Stromal cell of bone marrow (primary cell): ENCODE data around the gene DHH.

Experiments used
- DNase-seq: peaks from one replicate; pipeline ENCODE4 v3.0.0-alpha.2; 2012; ENCODE audit warnings: low read depth

The DHH gene

GRCh38 chr12:49050507-49051372, 43.9 kb downstream of the DHH start:
- DNase-seq, result no peak

GRCh38 chr12:49049566-49050224, 44.9 kb downstream of the DHH start:
- DNase-seq, result no peak

- DNase-seq, result no peak
Observed at GRCh38 chr12:49048953-49049352, 45.6 kb downstream of the DHH start.

- no peak for DNase-seq
Observed at GRCh38 chr12:49046129-49046895, 48.3 kb downstream of the DHH start.

GRCh38 chr12:49044660-49045059, 49.9 kb downstream of the DHH start:
- DNase-seq, result no peak

- no peak for DNase-seq
Observed at GRCh38 chr12:49043856-49044258, 50.7 kb downstream of the DHH start.

- DNase-seq, result no peak
Observed at GRCh38 chr12:49043241-49043640, 51.4 kb downstream of the DHH start.

GRCh38 chr12:49041881-49042484, 52.6 kb downstream of the DHH start:
- no peak for DNase-seq

- no peak for DNase-seq
Observed at GRCh38 chr12:49041036-49041880, 53.3 kb downstream of the DHH start.

- no peak for DNase-seq
Observed at GRCh38 chr12:49040364-49040855, 54.2 kb downstream of the DHH start.

GRCh38 chr12:49039421-49040363, 54.9 kb downstream of the DHH start:
- no peak for DNase-seq

- no peak for DNase-seq
Observed at GRCh38 chr12:49038291-49038955, 56.2 kb downstream of the DHH start.

- no peak for DNase-seq
Observed at GRCh38 chr12:49037947-49038237, 56.7 kb downstream of the DHH start.

- DNase-seq, result no peak
Observed at GRCh38 chr12:49037111-49037946, 57.3 kb downstream of the DHH start.
